SK-N-SH (cell line): ENCODE measurements around the gene ASB4. TPM values are rescaled to one million over a fixed set of nuclear protein-coding genes. Genes with fewer than 3 reads are reported as not detected.

Experiments
- CTCF ChIA-PET: fragments of 300-600, 350-600 bp; formaldehyde crosslinking; extraction: SDS; loops from one replicate; lab custom pipeline; 2021; lab: Yijun Ruan, JAX
- POLR2A ChIA-PET: fragments of 350-600 bp; sonication (Branson Sonifier 250); formaldehyde crosslinking; extraction: SDS; loops from one replicate; lab custom pipeline; 2020; ENCODE audit warnings: antibody characterized with exemption, inconsistent platforms; lab: Yijun Ruan, JAX
- DNase-seq: peaks from one replicate; pipeline ENCODE4 v3.0.0; 2012
- H2AFZ ChIP-seq: fragments of 200-600 bp; sonication (generic); 2 replicates; pipeline ENCODE4 v1.8.1; 2016; ENCODE audit warnings: antibody characterized with exemption, mild to moderate bottlenecking, low read depth
- H3F3A ChIP-seq: fragments of 200-600 bp; sonication (generic); replicated peaks from 2 replicates; pipeline ENCODE3; 2016; ENCODE audit warnings: antibody characterized with exemption, mild to moderate bottlenecking; ENCODE audit not compliant: insufficient read depth
- H3K27ac ChIP-seq, 2 experiments: fragments of 200-500 bp in 1 of 2; fragments of 200-600 bp in 1 of 2; sonication (Bioruptor generic) in 1 of 2; sonication (generic), shearing (Covaris generic) in 1 of 2; 2 replicates each; pipeline versions ENCODE4 v1.5.1 to v1.6.1; 2014 to 2016; ENCODE audit warnings: low read depth in 2 of 2, inconsistent platforms in 1 of 2, low read length in 1 of 2, mild to moderate bottlenecking in 1 of 2, mixed read lengths in 1 of 2
- H3K27me3 ChIP-seq: fragments of 200-600 bp; sonication (generic), shearing (Covaris generic); 2 replicates; pipeline ENCODE4 v1.6.1; 2016; ENCODE audit warnings: mixed run types; ENCODE audit not compliant: insufficient read depth
- H3K36me3 ChIP-seq, 2 experiments: fragments of 200-500 bp in 1 of 2; fragments of 200-600 bp in 1 of 2; sonication (Bioruptor generic) in 1 of 2; sonication (generic) in 1 of 2; replicated peaks in 1 of 2; 2 replicates each; pipeline versions ENCODE3 to v1.5.1; 2014 to 2016; ENCODE audit warnings: low read length in 1 of 2, mild to moderate bottlenecking in 1 of 2; ENCODE audit not compliant: insufficient read depth in 2 of 2, control insufficient read depth in 1 of 2
- H3K4me1 ChIP-seq, 2 experiments: fragments of 200-500 bp in 1 of 2; fragments of 200-600 bp in 1 of 2; sonication (Bioruptor generic) in 1 of 2; sonication (generic), shearing (Covaris generic) in 1 of 2; 2 replicates each; pipeline versions ENCODE4 v1.5.1 to v1.6.1; 2014 to 2016; ENCODE audit warnings: low read depth in 1 of 2, low read length in 1 of 2, mixed run types in 1 of 2; ENCODE audit not compliant: insufficient read depth in 2 of 2, control insufficient read depth in 1 of 2
- H3K4me2 ChIP-seq: fragments of 200-600 bp; sonication (generic), shearing (Covaris generic); 2 replicates; pipeline ENCODE4 v1.6.1; 2017; ENCODE audit warnings: mixed run types
- H3K4me3 ChIP-seq, 2 experiments: fragments of 200-500 bp in 1 of 2; fragments of 200-600 bp in 1 of 2; sonication (Bioruptor generic) in 1 of 2; sonication (generic), shearing (Covaris generic) in 1 of 2; 2 replicates each; pipeline versions ENCODE4 v1.5.1 to v1.8.1; 2014 to 2016; ENCODE audit warnings: low read depth in 2 of 2, inconsistent platforms in 1 of 2, low read length in 1 of 2, mild to moderate bottlenecking in 1 of 2, mixed read lengths in 1 of 2, moderate library complexity in 1 of 2
- H3K79me2 ChIP-seq: fragments of 200-600 bp; sonication (generic); 2 replicates; pipeline ENCODE4 v1.8.1; 2017; ENCODE audit warnings: mild to moderate bottlenecking; ENCODE audit not compliant: insufficient read depth
- H3K9ac ChIP-seq: fragments of 200-600 bp; sonication (generic); 2 replicates; pipeline ENCODE4 v1.6.1; 2017; ENCODE audit warnings: mixed run types
- H3K9me2 ChIP-seq: fragments of 200-600 bp; sonication (generic); 2 replicates; pipeline ENCODE4 v1.6.1; 2017; ENCODE audit warnings: mixed run types
- H3K9me3 ChIP-seq: fragments of 200-600 bp; sonication (generic); 2 replicates; pipeline ENCODE4 v1.6.1; 2017; ENCODE audit warnings: mixed run types, mild to moderate bottlenecking, moderate library complexity
- H4K20me1 ChIP-seq: fragments of 200-600 bp; sonication (generic); 2 replicates; pipeline ENCODE4 v1.6.1; 2017; ENCODE audit warnings: mild to moderate bottlenecking, mixed run types; ENCODE audit not compliant: insufficient read depth
- CHD2 ChIP-seq: fragments of 150-350 bp; IDR thresholded peaks from 2 replicates; pipeline ENCODE4 v1.6.1; 2018; ENCODE audit warnings: low read length; ENCODE audit not compliant: partially characterized antibody
- ELF1 ChIP-seq: IDR thresholded peaks from 2 replicates; pipeline ENCODE4 v1.4.0; 2012
- EZH2phosphoT487 ChIP-seq: fragments of 200-600 bp; sonication (generic); IDR thresholded peaks from 2 replicates; pipeline ENCODE4 v1.6.1; 2017; ENCODE audit warnings: low read depth, mixed run types, mild to moderate bottlenecking, antibody characterized with exemption, moderate library complexity, borderline replicate concordance
- FOXJ3 ChIP-seq: sonication (generic); formaldehyde crosslinking; IDR thresholded peaks from 2 replicates; pipeline ENCODE4 v1.5.1; 2020; ENCODE audit warnings: mild to moderate bottlenecking, missing genetic modification reagents
- JUND ChIP-seq: IDR thresholded peaks from 2 replicates; pipeline ENCODE4 v1.4.0; 2012
- POLR2AphosphoS5 ChIP-seq: IDR thresholded peaks from 2 replicates; pipeline ENCODE4 v1.6.1; 2012; ENCODE audit warnings: low read depth, low read length
- RFX5 ChIP-seq: IDR thresholded peaks from 2 replicates; pipeline ENCODE4 v1.6.1; 2012; ENCODE audit warnings: mild to moderate bottlenecking, improper control_type of control experiment, low read length
- RXRA ChIP-seq: IDR thresholded peaks from 2 replicates; pipeline ENCODE4 v1.4.0; 2012; ENCODE audit warnings: low read depth, mild to moderate bottlenecking, borderline replicate concordance
- TEAD4 ChIP-seq: IDR thresholded peaks from 2 replicates; pipeline ENCODE4 v1.4.0; 2012; ENCODE audit warnings: mild to moderate bottlenecking, borderline replicate concordance; ENCODE audit not compliant: insufficient read depth
- WGBS: methylation state at CpG from one replicate; pipeline ENCODE4 v1.1.6; 2017; ENCODE audit warnings: low lambda C conversion rate; 5-methylcytosine and 5-hydroxymethylcytosine counted together
- polyA plus RNA-seq, 3 experiments: library from polyadenylated mRNA; depleted of rRNA; stranded (reverse); fragments of >200 nt; gene quantifications; 2 replicates each; pipeline ENCODE4 v1.2.3, GENCODE V29; 2012
- TF ChIP-seq, protein P1 (sequence below): IDR thresholded peaks from 2 replicates; pipeline ENCODE4 v1.6.1; 2012; ENCODE audit warnings: mild to moderate bottlenecking, low read depth, low read length, moderate library complexity
- TF ChIP-seq, protein P2 (sequence below): IDR thresholded peaks from 2 replicates; pipeline ENCODE4 v1.4.0; 2012; ENCODE audit warnings: low read depth, borderline replicate concordance
- TF ChIP-seq, protein P3 (sequence below): IDR thresholded peaks from 2 replicates; pipeline ENCODE4 v1.4.0; 2012; ENCODE audit warnings: low read depth, borderline replicate concordance

The ASB4 gene
- polyA plus RNA-seq, 1 of the 3 experiments (the other 2 are of a cell fraction), result not detected

GRCh38 chr7:95545673-95546072 is 59.9 kb downstream of the ASB4 start:
- 24% methylated on average over 1 of the region's 1 CpG for WGBS
- POLR2A ChIA-PET, result no interaction called here
- H3K9ac ChIP-seq, result no peak overlapping the region

More at GRCh38 chr7:95545673-95546072, 59.9 kb downstream of the ASB4 start:
- Histone ChIP-seq H3K27ac (no peak overlapping the region), H3K4me3 (peak overlapping the region in 1 of 2 experiments; percentile 44; a peak in 1 of 4 replicates), H3F3A (peaks cover 6% of the 10 kb centered on the region), H3K9me3 (no peaks in the 10 kb centered on the region), H3K9me2 (no peaks in the 10 kb centered on the region), H3K4me2 (peak overlapping the region; percentile 52), H3K27me3 (peaks cover 28% of the 10 kb centered on the region; the same call in 1 of the 2 replicates), H3K4me1 (peaks cover 0 to 14% of the 10 kb centered on the region in 2 experiments; a peak in 2 of 4 replicates), H4K20me1 (no peaks in the 10 kb centered on the region), H2AFZ (peak overlapping the region; percentile 77), H3K36me3 (no peaks in the 10 kb centered on the region), H3K79me2 (no peaks in the 10 kb centered on the region)
- CTCF ChIA-PET, result interaction anchor here (0.6 to 26.6 kb wide), 11 partner anchors 11 to 1582 kb away, joined by 3 to 530 read pairs (median 4); no protein-coding TSS in a partner anchor
- TF ChIP-seq TEAD4 (no peak), CHD2 (no peak), EZH2phosphoT487 (no peak), RFX5 (no peak), RXRA (no peak), JUND (no peak), ELF1 (no peak), FOXJ3 (CRISPR knock-in tag) (no peak), POLR2AphosphoS5 (no peak)
- TF ChIP-seq, protein P1, sequence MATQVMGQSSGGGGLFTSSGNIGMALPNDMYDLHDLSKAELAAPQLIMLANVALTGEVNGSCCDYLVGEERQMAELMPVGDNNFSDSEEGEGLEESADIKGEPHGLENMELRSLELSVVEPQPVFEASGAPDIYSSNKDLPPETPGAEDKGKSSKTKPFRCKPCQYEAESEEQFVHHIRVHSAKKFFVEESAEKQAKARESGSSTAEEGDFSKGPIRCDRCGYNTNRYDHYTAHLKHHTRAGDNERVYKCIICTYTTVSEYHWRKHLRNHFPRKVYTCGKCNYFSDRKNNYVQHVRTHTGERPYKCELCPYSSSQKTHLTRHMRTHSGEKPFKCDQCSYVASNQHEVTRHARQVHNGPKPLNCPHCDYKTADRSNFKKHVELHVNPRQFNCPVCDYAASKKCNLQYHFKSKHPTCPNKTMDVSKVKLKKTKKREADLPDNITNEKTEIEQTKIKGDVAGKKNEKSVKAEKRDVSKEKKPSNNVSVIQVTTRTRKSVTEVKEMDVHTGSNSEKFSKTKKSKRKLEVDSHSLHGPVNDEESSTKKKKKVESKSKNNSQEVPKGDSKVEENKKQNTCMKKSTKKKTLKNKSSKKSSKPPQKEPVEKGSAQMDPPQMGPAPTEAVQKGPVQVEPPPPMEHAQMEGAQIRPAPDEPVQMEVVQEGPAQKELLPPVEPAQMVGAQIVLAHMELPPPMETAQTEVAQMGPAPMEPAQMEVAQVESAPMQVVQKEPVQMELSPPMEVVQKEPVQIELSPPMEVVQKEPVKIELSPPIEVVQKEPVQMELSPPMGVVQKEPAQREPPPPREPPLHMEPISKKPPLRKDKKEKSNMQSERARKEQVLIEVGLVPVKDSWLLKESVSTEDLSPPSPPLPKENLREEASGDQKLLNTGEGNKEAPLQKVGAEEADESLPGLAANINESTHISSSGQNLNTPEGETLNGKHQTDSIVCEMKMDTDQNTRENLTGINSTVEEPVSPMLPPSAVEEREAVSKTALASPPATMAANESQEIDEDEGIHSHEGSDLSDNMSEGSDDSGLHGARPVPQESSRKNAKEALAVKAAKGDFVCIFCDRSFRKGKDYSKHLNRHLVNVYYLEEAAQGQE, result no peak
- TF ChIP-seq, protein P2, sequence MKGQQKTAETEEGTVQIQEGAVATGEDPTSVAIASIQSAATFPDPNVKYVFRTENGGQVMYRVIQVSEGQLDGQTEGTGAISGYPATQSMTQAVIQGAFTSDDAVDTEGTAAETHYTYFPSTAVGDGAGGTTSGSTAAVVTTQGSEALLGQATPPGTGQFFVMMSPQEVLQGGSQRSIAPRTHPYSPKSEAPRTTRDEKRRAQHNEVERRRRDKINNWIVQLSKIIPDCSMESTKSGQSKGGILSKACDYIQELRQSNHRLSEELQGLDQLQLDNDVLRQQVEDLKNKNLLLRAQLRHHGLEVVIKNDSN, result no peak
- TF ChIP-seq, protein P3, sequence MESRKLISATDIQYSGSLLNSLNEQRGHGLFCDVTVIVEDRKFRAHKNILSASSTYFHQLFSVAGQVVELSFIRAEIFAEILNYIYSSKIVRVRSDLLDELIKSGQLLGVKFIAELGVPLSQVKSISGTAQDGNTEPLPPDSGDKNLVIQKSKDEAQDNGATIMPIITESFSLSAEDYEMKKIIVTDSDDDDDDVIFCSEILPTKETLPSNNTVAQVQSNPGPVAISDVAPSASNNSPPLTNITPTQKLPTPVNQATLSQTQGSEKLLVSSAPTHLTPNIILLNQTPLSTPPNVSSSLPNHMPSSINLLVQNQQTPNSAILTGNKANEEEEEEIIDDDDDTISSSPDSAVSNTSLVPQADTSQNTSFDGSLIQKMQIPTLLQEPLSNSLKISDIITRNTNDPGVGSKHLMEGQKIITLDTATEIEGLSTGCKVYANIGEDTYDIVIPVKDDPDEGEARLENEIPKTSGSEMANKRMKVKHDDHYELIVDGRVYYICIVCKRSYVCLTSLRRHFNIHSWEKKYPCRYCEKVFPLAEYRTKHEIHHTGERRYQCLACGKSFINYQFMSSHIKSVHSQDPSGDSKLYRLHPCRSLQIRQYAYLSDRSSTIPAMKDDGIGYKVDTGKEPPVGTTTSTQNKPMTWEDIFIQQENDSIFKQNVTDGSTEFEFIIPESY, result no peak
- DNase-seq, result no peak
